Activated T-helper 1 cell treated with anti-CD3 and anti-CD28 coated beads, Interleukin-12 subunit alpha, Interleukin-12 subunit beta, Interleukin-2, Interleukin-4 antibody, amounts not matched to agents 30 ng/mL and 10 ng/mL and 1 ng/mL, durations not matched to agents 14 hours and 24 hours and 36 hours (primary cell): Measurements from ENCODE around the gene TAF1C. TPM values are rescaled to one million over a fixed set of nuclear protein-coding genes. Genes with fewer than 3 reads are reported as not detected.
A peak's percentile ranks its signal among the peaks of the same experiment; 100 is the strongest.

Experiments
- DNase-seq: peaks from one replicate; pipeline ENCODE4 v3.0.0; 2021; ENCODE audit warnings: low spot score
- H3K27ac Mint-ChIP-seq: one replicate; pipeline ENCODE4 v1.8.0; 2021; ENCODE audit warnings: mild to moderate bottlenecking, mixed read lengths
- H3K27me3 Mint-ChIP-seq: one replicate; pipeline ENCODE4 v1.8.0; 2022; ENCODE audit warnings: mild to moderate bottlenecking, moderate library complexity, mixed read lengths; ENCODE audit not compliant: insufficient read depth
- H3K36me3 Mint-ChIP-seq: one replicate; pipeline ENCODE4 v1.8.0; 2021; ENCODE audit warnings: low read depth, mixed read lengths
- H3K4me1 Mint-ChIP-seq: one replicate; pipeline ENCODE4 v1.8.0; 2021; ENCODE audit warnings: low read depth, mixed read lengths
- H3K4me3 Mint-ChIP-seq: one replicate; pipeline ENCODE4 v1.8.0; 2021; ENCODE audit warnings: mild to moderate bottlenecking, moderate library complexity, mixed read lengths
- H3K9me3 Mint-ChIP-seq: one replicate; pipeline ENCODE4 v1.8.0; 2021; ENCODE audit warnings: mixed read lengths
- intact Hi-C: fragments of 100-400 bp; cut with micrococcal nuclease; formaldehyde crosslinking; loops from one replicate; pipeline ENCODE4 v1.15.1; 2024
- total RNA-seq: library from RNA; stranded (reverse); gene quantifications from 2 replicates; pipeline ENCODE4 v1.2.3, GENCODE V29; 2022

The TAF1C gene, protein sequence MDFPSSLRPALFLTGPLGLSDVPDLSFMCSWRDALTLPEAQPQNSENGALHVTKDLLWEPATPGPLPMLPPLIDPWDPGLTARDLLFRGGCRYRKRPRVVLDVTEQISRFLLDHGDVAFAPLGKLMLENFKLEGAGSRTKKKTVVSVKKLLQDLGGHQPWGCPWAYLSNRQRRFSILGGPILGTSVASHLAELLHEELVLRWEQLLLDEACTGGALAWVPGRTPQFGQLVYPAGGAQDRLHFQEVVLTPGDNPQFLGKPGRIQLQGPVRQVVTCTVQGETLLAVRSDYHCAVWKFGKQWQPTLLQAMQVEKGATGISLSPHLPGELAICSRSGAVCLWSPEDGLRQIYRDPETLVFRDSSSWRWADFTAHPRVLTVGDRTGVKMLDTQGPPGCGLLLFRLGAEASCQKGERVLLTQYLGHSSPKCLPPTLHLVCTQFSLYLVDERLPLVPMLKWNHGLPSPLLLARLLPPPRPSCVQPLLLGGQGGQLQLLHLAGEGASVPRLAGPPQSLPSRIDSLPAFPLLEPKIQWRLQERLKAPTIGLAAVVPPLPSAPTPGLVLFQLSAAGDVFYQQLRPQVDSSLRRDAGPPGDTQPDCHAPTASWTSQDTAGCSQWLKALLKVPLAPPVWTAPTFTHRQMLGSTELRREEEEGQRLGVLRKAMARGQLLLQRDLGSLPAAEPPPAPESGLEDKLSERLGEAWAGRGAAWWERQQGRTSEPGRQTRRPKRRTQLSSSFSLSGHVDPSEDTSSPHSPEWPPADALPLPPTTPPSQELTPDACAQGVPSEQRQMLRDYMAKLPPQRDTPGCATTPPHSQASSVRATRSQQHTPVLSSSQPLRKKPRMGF
- 67.9 and 74.4 TPM in 2 replicates for total RNA-seq

DNA sequence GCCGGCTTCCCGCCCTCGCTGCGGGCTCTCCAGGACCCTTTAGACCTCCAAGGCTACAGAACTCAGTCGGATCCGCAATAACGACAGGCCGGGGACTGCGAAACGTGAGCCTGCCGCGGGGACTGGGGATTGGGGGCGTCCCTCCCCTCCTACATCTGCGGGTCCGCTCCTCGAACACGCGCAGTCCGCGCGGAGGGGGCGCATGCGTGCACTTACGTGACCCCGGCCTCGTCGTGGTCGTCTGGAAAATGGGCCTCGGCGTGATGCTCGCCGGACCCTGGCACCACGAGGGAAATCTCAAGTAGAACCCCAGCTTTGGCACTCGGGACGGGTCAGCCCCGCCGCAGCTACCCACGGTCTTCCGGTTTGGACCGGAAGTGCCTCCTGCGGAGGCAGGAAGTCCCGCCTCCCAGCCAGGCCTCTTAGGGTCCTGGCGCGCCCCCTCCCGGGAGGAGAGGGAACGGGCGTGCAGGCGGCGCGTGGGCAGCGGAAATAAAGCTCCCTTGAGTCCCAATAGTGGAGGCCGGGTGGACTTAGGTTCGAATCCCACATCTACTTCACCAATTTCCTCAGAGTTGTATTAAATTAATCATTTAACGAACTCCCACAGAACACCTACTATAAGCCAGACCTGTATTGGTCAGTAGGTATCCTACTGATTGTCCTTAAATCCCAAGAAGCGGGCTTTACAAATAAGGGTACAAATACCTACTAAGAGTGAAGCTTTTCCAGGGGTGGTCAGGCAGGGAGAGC is at the start of gene TAF1C:
Gene TAF1C, minus strand, starts transcription at position 373 of the 753 bp plus-strand sequence. CDS start 2,069 bp downstream, outside the sequence.
- H3K36me3 Mint-ChIP-seq = peaks cover 17% of the 10 kb centered on the region
- intact Hi-C loops = loop anchor here (1.0 to 10.0 kb wide), 7 partner anchors 42 to 380 kb away; partner anchors contain the start of genes DNAAF1, HSBP1, HSDL1 and MBTPS1
- H3K27me3 Mint-ChIP-seq = no peaks in the 10 kb centered on the region
- no peaks in the 10 kb centered on the region for H3K9me3 Mint-ChIP-seq
- DNase-seq = peak; percentile 86
- H3K4me3 Mint-ChIP-seq = peak within 1 kb of the TSS; percentile 95
- peak within 1 kb of the TSS; percentile 89 for H3K27ac Mint-ChIP-seq
- H3K4me1 Mint-ChIP-seq = peaks cover 6% of the 10 kb centered on the region

DNA sequence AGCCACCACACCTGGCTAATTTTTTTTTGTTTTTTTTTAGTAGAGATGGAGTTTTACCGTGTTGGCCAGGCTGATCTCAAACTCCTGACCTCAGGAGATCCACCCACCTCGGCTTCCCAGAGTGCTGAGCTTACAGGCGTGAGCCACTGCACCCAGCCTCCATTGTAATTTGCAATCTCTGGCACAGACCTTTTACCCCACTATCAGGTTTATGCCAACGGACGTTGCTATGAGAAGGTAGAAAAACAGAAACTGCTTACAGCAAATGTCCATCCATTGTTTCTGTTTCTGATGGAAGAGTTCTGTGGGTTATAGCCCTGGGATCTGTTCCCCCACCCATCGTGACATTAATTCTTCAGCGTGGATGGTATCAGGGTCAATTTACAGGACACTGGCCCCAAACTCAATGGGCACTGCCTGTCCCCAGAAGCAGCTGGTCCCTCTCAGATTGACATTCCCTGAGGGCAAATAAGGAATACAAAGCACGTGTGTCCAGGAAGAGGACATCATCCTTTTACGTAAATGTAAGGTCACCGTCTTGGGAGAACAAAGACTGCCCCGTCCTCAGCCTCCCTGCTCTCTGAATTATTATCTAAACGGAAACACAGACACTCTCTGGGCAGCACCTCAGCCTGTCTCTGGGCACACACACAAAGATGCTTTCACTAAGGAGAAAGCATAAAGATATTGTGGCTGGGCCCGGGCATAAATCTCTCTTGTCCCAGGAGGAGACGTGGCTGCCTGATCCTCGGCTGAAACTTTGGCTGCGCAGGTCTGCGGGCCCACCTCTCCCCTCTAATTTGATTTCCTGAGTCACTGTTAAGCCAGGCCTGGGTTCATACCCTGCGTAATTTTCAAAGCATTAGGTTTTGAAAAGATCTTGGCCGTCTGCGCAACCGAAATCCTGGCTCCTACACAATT is 47.7 kb upstream of the TAF1C start:
- Mint-ChIP-seq H3K4me1 (no peaks in the 10 kb centered on the region), H3K9me3 (no peaks in the 10 kb centered on the region), H3K27me3 (no peaks in the 10 kb centered on the region), H3K27ac (no peak overlapping the region), H3K36me3 (no peaks in the 10 kb centered on the region), H3K4me3 (no peak overlapping the region)
- DNase-seq = no peak
- intact Hi-C loops = no loop called here

DNA sequence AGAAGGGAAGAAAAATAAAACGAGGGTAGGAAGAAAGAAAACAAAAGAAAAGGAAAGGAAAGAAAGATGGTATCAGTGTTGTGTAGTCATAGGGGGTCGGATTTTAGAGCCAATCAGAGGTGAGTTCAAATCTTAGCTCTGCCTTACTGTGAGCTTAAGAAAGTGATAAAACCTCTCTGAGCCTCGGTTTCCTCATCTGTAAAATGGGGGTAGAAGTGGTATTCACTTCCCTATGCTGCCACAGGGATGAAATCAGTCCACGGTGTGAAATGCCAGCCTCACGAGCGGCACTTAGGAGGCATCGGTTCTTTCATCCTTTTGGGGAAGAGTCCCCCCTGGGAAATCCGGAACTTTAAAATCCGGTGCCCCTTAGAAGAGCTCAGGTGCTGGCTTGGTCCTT is 46.9 kb upstream of the TAF1C start:
- Mint-ChIP-seq H3K27me3 (no peaks in the 10 kb centered on the region), H3K9me3 (no peaks in the 10 kb centered on the region), H3K36me3 (no peaks in the 10 kb centered on the region), H3K4me1 (no peaks in the 10 kb centered on the region), H3K27ac (no peak overlapping the region), H3K4me3 (no peak overlapping the region)
- no peak for DNase-seq
- intact Hi-C loops = no loop called here

DNA sequence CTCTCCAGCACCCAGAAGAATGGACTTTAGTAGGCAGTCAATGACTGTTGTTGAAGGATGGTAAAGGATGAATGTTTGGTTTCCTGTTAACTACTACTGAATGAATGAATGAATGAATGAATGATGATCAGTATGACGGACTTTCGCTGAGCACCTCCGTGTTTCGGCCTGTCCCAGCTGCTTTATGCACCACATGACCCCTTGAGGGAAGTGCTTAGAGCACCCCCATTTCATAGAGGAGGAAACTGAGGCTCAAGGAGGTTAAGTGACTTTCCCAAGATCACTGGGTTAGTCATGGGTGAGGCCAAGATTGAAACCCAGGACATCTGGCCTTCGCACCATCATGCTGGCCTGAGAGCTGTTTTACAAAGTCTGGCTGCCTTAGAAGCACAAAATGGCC is 46.1 kb upstream of the TAF1C start:
- Mint-ChIP-seq H3K9me3 (no peaks in the 10 kb centered on the region), H3K27me3 (no peaks in the 10 kb centered on the region), H3K36me3 (no peaks in the 10 kb centered on the region), H3K4me1 (no peaks in the 10 kb centered on the region), H3K4me3 (no peak overlapping the region), H3K27ac (no peak overlapping the region)
- no peak for DNase-seq
- intact Hi-C loops = no loop called here

DNA sequence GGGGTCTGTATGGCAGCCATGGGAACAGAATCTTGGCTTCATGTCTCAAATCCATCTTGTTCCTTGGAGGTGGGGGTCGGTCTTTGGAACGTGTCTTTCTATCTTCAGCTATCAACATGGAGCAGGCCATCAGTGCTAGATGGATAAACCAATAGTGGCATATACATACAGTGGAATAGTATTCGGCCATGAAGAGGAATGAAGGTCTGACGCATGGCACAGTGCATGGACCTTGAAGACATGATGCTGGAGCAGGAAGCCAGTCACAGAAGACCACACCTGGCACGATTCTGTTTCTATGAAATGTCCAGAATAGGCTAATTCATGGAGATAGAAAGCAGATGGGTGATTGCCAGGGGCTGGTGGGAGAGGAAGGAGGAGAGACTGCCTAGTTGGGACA is 45.2 kb upstream of the TAF1C start:
- H3K36me3 Mint-ChIP-seq = no peaks in the 10 kb centered on the region
- intact Hi-C loops = no loop called here
- no peak overlapping the region for H3K27ac Mint-ChIP-seq
- H3K4me1 Mint-ChIP-seq = no peaks in the 10 kb centered on the region
- no peak overlapping the region for H3K4me3 Mint-ChIP-seq
- no peak for DNase-seq
- no peaks in the 10 kb centered on the region for H3K27me3 Mint-ChIP-seq
- H3K9me3 Mint-ChIP-seq = no peaks in the 10 kb centered on the region

DNA sequence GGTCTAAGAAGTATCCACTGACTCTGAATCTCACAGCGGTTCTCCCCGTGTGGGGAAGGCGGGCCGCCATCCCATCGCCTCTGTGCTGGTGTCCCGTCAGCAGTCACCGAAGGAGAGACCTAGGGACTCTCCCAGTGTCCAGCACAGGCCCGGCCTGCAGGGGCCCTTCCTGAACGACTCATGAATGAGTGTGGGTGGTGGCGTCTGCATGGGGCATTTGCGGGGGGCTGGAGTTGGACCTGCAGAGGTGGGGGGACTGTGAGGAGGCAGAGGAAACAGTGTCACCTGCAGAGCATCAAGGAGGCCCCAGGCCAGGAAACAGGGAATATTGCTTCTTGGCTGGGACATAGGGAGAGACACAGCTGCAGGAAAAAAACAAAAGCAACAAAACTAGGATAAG is 42.6 kb upstream of the TAF1C start:
- DNase-seq = no peak
- no peaks in the 10 kb centered on the region for H3K4me1 Mint-ChIP-seq
- H3K9me3 Mint-ChIP-seq = no peaks in the 10 kb centered on the region
- H3K27ac Mint-ChIP-seq = no peak overlapping the region
- H3K4me3 Mint-ChIP-seq = no peak overlapping the region
- intact Hi-C loops = no loop called here
- H3K27me3 Mint-ChIP-seq = peaks cover 2% of the 10 kb centered on the region
- no peaks in the 10 kb centered on the region for H3K36me3 Mint-ChIP-seq

DNA sequence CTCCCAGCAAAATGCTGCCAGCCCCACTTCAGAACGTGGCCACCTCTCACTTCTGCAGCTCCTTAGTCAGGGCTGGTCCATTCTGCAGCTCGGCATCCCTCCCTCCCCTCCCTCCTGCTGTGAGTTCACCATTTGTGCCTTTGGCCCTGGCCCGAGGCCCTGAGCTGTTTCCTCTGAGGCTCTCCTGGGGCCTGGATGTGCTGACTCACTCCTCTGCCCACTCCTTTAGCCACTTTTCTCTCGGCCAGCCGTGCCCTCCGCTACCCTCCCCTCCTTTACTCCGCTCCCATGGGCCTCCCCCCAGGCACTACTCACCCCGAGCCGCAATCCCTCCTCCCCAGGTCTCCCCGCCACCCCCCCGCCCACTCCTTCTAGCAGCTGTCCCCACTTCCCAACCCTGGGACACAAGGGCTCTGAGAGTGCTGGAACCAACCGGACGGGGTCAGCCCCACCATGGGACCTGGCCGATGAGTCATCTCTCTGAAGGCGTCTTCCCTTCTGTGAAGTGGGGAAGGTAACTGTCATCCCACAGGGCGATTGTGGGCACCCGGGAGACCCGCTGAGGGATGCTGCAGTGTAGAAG is 41.5 kb upstream of the TAF1C start:
- no peak for DNase-seq
- no peaks in the 10 kb centered on the region for H3K4me1 Mint-ChIP-seq
- H3K36me3 Mint-ChIP-seq = no peaks in the 10 kb centered on the region
- no peak overlapping the region for H3K4me3 Mint-ChIP-seq
- no peak overlapping the region for H3K27ac Mint-ChIP-seq
- H3K9me3 Mint-ChIP-seq = no peaks in the 10 kb centered on the region
- H3K27me3 Mint-ChIP-seq = peaks cover 2% of the 10 kb centered on the region
- intact Hi-C loops = no loop called here

DNA sequence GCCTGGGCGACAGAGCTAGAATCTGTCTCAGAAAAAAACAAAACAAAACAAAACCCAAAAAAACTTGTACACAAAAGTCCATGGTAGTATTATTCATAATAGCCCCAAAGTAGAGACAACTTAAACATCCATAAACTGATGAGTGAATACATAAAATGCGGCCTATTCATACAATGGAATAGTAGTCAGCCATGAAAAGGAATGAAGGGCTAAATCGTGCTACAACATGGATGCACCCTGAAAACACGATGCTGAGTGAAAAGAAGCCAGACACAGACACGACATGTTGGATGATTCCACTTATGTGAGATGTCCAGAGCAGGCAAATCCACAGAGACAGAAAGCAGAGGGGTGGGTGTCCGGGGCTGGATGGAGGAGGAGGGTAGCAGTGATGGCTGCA is 40.7 kb upstream of the TAF1C start:
- H3K27ac Mint-ChIP-seq = no peak overlapping the region
- no peaks in the 10 kb centered on the region for H3K9me3 Mint-ChIP-seq
- no peaks in the 10 kb centered on the region for H3K36me3 Mint-ChIP-seq
- no peak overlapping the region for H3K4me3 Mint-ChIP-seq
- peaks cover 2% of the 10 kb centered on the region for H3K27me3 Mint-ChIP-seq
- intact Hi-C loops = no loop called here
- DNase-seq = no peak
- no peaks in the 10 kb centered on the region for H3K4me1 Mint-ChIP-seq

DNA sequence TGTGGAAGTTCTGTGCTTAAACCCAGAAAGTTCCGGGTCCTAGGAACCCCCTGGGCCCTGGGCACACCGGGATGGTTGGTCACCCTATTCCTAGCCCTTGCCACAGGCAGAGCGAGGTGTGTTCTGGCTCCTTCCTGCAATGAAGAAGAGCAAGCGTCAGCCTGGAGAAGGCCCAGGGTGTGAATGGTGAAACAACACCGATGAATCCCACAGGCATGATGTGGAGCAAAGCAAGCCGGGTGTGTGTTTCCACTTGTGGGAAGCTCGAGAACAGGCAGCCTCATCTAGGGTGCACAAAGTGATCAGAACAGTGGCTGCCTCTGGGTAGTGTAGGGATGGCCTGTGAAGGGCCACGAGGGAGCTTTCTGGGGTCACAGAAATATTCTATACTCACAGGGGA is 39.2 kb upstream of the TAF1C start:
- no peak overlapping the region for H3K4me3 Mint-ChIP-seq
- intact Hi-C loops = no loop called here
- peaks cover 3% of the 10 kb centered on the region for H3K27me3 Mint-ChIP-seq
- H3K4me1 Mint-ChIP-seq = no peaks in the 10 kb centered on the region
- no peak overlapping the region for H3K27ac Mint-ChIP-seq
- DNase-seq = no peak
- no peaks in the 10 kb centered on the region for H3K9me3 Mint-ChIP-seq
- no peaks in the 10 kb centered on the region for H3K36me3 Mint-ChIP-seq

DNA sequence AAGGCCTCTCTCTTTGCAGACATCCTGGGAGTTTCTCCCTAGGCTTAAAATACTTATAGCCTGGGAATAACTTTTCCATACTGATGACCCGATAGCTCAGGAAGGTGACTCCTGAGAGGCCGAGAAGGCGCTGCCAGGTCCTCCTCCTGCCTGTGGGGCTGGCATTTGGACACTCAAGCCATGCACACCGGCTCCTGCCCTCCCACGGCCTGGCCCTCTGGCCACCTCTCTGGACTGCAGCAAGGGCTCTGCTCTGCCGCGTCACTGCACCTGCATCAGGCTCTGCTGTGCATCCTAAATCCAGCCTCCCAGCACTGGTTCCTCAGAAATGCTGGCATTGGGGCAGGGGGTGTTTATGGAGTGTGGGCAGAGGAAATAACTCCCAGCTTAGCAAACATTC is 38.7 kb upstream of the TAF1C start:
- intact Hi-C loops = no loop called here
- no peak overlapping the region for H3K27ac Mint-ChIP-seq
- no peak overlapping the region for H3K4me3 Mint-ChIP-seq
- H3K4me1 Mint-ChIP-seq = no peaks in the 10 kb centered on the region
- H3K9me3 Mint-ChIP-seq = no peaks in the 10 kb centered on the region
- no peaks in the 10 kb centered on the region for H3K36me3 Mint-ChIP-seq
- DNase-seq = no peak
- H3K27me3 Mint-ChIP-seq = peaks cover 6% of the 10 kb centered on the region

DNA sequence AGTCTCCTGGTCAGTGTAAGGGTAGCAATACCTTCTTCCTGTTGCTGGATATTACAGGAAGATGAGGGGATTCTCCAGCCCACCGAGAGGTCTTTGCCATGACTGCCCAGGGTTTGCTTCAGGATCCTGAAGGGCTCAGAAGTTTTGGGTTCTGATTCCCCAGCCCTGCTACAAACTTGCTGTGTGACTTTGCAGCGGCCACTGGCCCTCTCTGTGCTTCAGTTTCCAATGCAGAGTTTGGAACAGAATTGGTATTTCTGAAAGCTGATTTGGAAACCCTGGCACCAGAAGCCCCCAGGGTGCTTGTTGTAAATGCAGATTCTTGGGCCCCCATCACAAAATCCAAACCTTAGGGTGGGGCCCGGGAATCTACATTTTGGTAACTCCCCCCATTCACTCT is 38.3 kb upstream of the TAF1C start:
- H3K27me3 Mint-ChIP-seq = peaks cover 6% of the 10 kb centered on the region
- no peak for DNase-seq
- H3K27ac Mint-ChIP-seq = no peak overlapping the region
- intact Hi-C loops = no loop called here
- no peaks in the 10 kb centered on the region for H3K4me1 Mint-ChIP-seq
- no peak overlapping the region for H3K4me3 Mint-ChIP-seq
- H3K9me3 Mint-ChIP-seq = no peaks in the 10 kb centered on the region
- H3K36me3 Mint-ChIP-seq = no peaks in the 10 kb centered on the region

DNA sequence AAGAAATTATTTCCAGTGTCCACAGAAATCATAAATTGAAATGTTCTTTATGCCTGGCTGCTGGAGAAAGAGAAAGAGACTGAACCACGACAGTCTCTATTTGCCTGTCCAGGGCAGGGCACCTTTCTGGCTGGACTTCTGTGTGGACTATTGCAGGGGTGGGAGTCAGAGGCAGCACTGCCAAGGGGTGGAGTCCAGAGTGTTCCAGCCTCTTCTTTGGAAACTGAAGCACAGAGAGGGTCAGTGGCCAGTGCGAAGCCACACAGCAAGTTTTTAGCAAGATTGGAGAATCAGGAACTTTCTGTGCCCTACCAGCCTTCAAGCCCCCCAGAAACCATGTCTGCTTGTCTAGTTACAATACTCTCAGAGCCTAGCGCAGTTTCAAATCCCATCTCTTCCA is 37.7 kb upstream of the TAF1C start:
- DNase-seq = no peak
- Mint-ChIP-seq H3K27ac (no peak overlapping the region), H3K9me3 (no peaks in the 10 kb centered on the region)

More for the DNA sequence above, 37.7 kb upstream of the TAF1C start:
- Mint-ChIP-seq H3K4me3 (no peak overlapping the region), H3K27me3 (peaks cover 6% of the 10 kb centered on the region), H3K36me3 (no peaks in the 10 kb centered on the region), H3K4me1 (no peaks in the 10 kb centered on the region)
- intact Hi-C loops = no loop called here
